Fibroblast of pulmonary artery (primary cell): ENCODE measurements around the gene KLC1.
A peak's percentile ranks its signal among the peaks of the same experiment; 100 is the strongest.

Source experiments
- DNase-seq: peaks from one replicate; pipeline ENCODE4 v3.0.0-alpha.2; 2010; ENCODE audit warnings: low read depth
- H3K4me3 ChIP-seq: replicated peaks from 2 replicates; pipeline ENCODE4 v1.5.1; 2011; ENCODE audit warnings: low read depth, mild to moderate bottlenecking, control low read depth, low read length, moderate library complexity
- TF ChIP-seq, protein P1 (sequence below): IDR thresholded peaks from 2 replicates; pipeline ENCODE4 v1.5.1; 2011; ENCODE audit warnings: mild to moderate bottlenecking, control low read depth, low read length, inconsistent platforms; ENCODE audit errors: missing control alignments

The KLC1 gene

DNA sequence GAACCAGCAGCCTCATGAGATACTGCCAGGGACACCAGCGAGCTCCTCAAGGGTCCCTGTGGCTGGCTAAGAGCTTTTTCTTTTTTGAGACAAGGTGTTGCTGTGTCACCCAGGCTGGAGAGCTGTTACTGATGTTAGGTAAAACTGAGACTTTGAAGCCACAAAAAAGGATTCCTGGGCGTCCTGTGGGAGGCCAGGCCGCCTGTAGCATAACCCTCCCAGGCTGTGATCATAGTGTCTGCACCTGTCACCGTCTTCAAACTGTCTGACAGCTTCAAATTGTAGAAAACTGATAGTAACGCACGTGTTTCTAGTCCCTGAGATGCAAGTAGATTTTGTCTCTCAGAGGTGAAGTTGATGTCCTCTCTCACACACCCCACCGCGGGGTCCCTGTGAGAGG is 90.7 kb downstream of the KLC1 start:
- TF ChIP-seq, protein P1, sequence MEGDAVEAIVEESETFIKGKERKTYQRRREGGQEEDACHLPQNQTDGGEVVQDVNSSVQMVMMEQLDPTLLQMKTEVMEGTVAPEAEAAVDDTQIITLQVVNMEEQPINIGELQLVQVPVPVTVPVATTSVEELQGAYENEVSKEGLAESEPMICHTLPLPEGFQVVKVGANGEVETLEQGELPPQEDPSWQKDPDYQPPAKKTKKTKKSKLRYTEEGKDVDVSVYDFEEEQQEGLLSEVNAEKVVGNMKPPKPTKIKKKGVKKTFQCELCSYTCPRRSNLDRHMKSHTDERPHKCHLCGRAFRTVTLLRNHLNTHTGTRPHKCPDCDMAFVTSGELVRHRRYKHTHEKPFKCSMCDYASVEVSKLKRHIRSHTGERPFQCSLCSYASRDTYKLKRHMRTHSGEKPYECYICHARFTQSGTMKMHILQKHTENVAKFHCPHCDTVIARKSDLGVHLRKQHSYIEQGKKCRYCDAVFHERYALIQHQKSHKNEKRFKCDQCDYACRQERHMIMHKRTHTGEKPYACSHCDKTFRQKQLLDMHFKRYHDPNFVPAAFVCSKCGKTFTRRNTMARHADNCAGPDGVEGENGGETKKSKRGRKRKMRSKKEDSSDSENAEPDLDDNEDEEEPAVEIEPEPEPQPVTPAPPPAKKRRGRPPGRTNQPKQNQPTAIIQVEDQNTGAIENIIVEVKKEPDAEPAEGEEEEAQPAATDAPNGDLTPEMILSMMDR: no peak
- H3K4me3 ChIP-seq: no peak overlapping the region
- no peak for DNase-seq

DNA sequence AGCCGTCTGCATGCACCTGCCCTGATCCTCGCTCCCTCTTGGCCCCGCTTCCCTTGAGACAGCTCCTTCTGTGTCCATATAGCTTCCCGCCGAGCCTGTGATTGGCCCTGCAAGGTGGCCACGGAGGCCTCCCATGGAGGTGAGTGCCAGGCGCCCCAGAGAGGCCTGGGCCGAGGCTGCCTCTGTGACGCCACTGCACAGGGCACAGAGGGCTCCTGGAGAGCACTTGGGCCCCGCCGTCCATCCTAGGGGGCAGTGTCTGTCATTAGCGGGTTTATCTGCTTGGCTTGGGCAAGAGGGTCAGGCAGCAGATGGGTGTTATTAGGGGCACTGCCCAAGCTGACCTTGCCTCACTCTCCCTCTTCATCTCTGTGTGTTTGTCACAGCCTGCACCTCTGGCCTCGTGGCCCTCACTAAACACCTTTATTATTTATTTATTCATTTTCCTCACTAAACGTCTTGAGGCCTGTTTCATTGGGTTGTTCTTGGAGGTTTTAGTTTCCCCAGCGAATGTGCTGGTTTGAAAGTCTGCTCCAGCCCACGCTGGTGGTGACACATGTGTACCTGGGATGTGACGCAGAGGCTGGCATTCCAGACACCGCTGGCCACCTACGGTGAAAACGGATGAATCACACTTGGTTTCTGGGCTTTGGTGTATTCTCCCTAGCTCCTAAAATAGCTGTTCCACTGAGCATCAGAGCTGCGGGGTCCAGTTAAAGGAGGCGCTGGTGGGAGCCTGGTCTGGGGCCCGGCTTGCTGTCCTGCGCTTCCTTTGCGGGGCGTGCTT is 92.5 kb downstream of the KLC1 start:
- TF ChIP-seq, protein P1: no peak
- peak; percentile 16 for DNase-seq
- H3K4me3 ChIP-seq: no peak overlapping the region

DNA sequence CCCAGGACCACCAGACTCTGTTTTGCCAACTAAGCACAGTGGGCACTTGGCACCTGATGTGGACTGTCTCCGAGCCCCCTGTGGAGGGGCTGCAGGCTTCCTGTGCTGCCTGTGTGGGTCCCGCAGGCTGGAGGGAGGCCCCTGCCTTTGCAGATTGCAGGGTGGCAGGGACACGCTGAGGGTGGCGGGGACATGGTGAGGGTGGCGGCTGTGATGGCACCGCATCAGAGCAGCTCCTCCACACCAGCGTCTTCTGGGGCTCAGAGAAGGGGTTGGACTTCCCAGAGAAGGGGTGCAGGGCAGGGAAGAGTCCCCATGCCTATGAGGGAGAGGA is 94.7 kb downstream of the KLC1 start:
- no peak overlapping the region for H3K4me3 ChIP-seq
- TF ChIP-seq, protein P1: no peak
- no peak for DNase-seq

DNA sequence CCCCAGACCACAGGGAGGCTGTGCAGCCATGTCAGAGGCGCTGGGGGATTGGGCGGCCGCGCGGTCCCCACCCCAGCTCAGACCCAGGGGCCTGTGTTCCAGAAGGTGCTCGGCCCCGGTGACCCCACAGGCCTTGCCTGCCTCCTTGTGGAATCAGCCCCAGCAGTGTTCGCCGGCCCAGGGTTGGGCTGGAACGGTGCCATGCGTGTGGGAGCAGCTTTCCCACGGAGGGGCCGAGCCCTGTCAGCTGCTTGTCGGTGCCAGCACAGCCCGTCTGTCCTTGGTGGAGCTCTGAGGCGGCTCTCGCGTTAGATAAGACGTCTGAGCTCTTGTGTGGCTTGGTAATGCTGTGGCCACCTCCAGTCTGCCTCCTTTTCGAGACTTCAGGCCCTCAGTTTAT is 95.1 kb downstream of the KLC1 start:
- peak; percentile 81 for DNase-seq
- H3K4me3 ChIP-seq: no peak overlapping the region
- TF ChIP-seq, protein P1: peak; percentile 15

DNA sequence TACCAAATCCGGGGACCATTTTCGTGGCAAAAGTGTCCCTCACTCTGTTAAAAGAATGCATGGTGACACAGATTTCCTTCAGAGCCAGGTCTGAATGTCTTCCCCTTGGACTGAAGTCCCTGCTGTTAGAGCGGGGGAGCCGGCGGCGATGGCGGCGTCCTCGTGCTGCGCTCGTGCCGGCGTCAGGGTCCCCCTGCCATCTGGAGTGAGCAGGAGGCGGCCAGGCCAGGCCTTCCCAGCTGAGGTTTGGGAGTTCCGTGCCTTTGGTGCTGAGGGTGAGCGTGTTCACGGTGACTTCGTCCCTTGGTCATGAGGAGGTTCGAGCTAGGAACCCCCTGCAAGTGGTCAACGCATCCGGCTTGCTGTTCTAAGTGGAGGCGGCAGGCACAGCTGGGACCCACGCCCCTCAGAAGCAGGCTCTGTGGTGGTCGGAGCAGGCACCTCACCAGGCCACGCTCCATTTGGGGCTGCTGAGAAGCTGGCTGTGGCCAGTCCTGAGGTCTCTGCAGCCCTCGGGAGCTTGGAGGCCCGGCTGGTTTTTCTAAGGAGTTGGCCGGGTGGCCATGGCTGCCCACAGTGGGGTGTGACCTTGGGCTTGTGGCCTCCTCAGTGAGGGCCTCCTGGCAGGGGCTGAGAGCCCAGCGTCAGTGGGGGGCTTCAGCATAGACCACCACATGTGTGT is 96.1 kb downstream of the KLC1 start:
- H3K4me3 ChIP-seq: no peak overlapping the region
- TF ChIP-seq, protein P1: no peak
- no peak for DNase-seq

DNA sequence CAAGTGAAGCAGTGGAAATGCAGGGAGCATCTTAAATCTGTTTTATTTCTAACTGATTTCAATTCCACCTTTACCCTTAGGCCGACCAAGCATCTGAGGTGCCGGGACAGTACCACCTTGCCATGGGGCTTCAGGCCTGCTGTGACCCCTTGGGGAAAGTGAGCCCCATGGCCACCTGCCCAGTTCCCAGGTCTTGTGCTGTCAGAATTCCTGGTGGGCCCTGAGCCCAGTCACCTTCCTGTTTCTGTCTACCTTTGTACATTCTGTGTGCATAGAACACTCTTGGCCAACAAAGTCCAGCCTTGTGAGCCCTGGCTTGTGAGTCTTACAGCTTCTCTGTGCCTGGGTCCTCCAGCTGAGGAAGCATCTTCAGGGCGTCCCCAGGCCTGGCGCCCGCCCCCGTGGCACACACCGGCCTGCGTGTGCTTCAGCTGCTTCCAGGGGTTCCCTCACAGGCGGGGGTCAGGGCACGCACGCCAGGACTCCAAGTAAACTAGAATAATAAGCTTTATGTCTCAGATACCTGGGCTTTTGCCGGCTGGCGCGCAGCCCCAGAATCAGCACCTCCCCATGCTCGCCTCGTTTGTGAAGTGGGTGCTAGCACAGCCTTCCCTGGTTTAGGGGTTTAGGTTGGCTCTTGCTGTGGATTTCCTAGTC is 96.9 kb downstream of the KLC1 start:
- TF ChIP-seq, protein P1: no peak
- DNase-seq: no peak
- no peak overlapping the region for H3K4me3 ChIP-seq
